SU-DHL-6 (cell line): ENCODE results near the gene ARF6.

Experiments
- EZH2phosphoT487 ChIP-seq: fragments of 200-600 bp; sonication (generic), shearing (Covaris generic); conservative IDR thresholded peaks from 2 replicates; pipeline ENCODE4 v1.6.1; 2018; ENCODE audit warnings: mild to moderate bottlenecking, antibody characterized with exemption, low read length, moderate library complexity, mixed read lengths
- TF ChIP-seq, protein P1 (sequence below): fragments of 200-600 bp; sonication (generic); IDR thresholded peaks from one replicate; pipeline ENCODE4 v1.5.1; 2017; ENCODE audit warnings: antibody characterized with exemption, mild to moderate bottlenecking, low read length, moderate library complexity; ENCODE audit not compliant: insufficient read depth, poor library complexity, severe bottlenecking

DNA sequence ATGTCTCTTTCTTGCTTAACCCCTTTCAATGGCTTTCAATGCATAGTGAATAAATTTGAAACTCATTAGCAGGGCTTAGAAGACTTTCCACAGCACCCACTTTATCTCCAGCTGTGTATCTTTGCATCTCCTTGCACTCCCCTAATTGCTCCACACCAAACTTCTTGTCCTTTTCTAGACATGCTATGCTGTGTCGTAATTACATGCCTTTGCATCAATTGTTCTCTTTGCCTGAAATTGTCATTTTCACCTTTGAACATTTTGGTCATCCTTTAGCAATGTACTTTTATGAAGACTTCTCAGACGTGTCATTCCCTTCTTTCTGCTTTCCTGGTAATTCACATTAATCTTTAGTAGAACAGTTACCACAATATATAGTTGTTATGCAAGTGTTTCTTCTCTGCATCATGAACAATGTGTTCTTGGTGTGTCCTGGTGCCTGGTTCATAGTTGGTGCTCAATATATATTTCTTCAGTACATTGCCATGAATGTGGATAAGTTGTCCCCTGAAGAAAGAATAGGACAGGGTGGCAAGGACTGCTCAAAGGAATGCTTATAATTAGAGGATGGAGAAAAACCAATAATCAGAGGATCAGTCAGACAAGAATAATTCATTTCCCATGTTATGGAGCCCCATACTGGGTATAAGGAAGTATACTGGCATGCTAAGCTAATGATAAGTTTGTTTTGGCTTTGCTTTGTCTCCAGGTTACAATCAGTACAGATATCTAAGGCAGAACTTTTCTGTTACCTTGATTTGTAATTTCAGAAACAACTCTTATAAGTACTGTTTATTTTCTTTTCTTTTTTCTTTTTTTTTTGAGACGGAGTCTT is 27.2 kb downstream of the ARF6 start:
- TF ChIP-seq, protein P1, sequence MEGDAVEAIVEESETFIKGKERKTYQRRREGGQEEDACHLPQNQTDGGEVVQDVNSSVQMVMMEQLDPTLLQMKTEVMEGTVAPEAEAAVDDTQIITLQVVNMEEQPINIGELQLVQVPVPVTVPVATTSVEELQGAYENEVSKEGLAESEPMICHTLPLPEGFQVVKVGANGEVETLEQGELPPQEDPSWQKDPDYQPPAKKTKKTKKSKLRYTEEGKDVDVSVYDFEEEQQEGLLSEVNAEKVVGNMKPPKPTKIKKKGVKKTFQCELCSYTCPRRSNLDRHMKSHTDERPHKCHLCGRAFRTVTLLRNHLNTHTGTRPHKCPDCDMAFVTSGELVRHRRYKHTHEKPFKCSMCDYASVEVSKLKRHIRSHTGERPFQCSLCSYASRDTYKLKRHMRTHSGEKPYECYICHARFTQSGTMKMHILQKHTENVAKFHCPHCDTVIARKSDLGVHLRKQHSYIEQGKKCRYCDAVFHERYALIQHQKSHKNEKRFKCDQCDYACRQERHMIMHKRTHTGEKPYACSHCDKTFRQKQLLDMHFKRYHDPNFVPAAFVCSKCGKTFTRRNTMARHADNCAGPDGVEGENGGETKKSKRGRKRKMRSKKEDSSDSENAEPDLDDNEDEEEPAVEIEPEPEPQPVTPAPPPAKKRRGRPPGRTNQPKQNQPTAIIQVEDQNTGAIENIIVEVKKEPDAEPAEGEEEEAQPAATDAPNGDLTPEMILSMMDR: no peak
- TF ChIP-seq EZH2phosphoT487: no peak
